ENCODE measurements around the gene PIK3R2.

GRCh38 chr19:18153556-18154134 lies 682 bp downstream of the PIK3R2 start:
- TF ChIP-seq CTCF (IDR thresholded peaks at IDR 0.05; ENCODE audit: low read depth, low read length) = no peak
- TF ChIP-seq, protein P1, sequence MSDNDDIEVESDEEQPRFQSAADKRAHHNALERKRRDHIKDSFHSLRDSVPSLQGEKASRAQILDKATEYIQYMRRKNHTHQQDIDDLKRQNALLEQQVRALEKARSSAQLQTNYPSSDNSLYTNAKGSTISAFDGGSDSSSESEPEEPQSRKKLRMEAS (IDR thresholded peaks at IDR 0.05; ENCODE audit: low read depth, low read length) = no peak

Data from NB4 (cell line).